RWPE1 (cell line): Measurements from ENCODE around the gene CMTR1.

Source experiments
- CTCF ChIA-PET: fragments of 350-600 bp; sonication (Branson Sonifier 250); formaldehyde crosslinking; extraction: SDS; loops from one replicate; lab custom pipeline; 2021; lab: Yijun Ruan, JAX
- POLR2A ChIA-PET: fragments of 400-600 bp; formaldehyde crosslinking; extraction: SDS; loops from one replicate; lab custom pipeline; 2020; ENCODE audit warnings: antibody characterized with exemption; ENCODE audit not compliant: low non-redundant PET; lab: Yijun Ruan, JAX
- DNase-seq: peaks from one replicate; pipeline ENCODE4 v3.0.0; 2012; ENCODE audit warnings: low spot score
- H3K27ac ChIP-seq: fragments of 450-650 bp; 2 replicates; pipeline ENCODE4 v1.5.1; 2017
- TF ChIP-seq, protein P1 (sequence below): fragments of 450-650 bp; conservative IDR thresholded peaks from 2 replicates; pipeline ENCODE4 v1.5.1; 2017; ENCODE audit warnings: low read depth, mild to moderate bottlenecking

CMTR1 gene

GRCh38 chr6:37492991-37493660, 60.1 kb downstream of the CMTR1 start:
- DNase-seq: no peak
- TF ChIP-seq, protein P1, sequence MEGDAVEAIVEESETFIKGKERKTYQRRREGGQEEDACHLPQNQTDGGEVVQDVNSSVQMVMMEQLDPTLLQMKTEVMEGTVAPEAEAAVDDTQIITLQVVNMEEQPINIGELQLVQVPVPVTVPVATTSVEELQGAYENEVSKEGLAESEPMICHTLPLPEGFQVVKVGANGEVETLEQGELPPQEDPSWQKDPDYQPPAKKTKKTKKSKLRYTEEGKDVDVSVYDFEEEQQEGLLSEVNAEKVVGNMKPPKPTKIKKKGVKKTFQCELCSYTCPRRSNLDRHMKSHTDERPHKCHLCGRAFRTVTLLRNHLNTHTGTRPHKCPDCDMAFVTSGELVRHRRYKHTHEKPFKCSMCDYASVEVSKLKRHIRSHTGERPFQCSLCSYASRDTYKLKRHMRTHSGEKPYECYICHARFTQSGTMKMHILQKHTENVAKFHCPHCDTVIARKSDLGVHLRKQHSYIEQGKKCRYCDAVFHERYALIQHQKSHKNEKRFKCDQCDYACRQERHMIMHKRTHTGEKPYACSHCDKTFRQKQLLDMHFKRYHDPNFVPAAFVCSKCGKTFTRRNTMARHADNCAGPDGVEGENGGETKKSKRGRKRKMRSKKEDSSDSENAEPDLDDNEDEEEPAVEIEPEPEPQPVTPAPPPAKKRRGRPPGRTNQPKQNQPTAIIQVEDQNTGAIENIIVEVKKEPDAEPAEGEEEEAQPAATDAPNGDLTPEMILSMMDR: no peak
- ChIA-PET CTCF (interaction anchor here (1.0 kb wide), 1 partner anchor 199 kb away, joined by 4 read pairs; no protein-coding TSS in a partner anchor), POLR2A (no interaction called here)
- no peak overlapping the region for H3K27ac ChIP-seq

DNA sequence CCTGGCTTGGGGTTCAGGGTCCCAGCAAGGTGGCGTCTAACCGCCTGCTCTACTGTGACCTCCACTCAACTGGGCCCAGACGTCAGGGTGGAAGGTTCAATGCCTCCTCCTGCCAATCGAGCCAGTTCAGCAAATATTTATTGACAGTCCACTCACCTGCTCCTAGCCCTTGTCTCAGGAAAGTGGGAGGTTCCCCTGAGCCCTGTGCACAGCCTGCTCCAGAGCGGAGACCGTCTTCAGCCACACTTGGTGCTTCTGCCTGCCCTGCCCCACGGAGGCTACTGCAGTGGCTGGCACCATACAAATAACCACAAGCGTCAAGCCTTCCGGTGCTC, 60.6 kb downstream of the CMTR1 start:
- no peak for DNase-seq
- TF ChIP-seq, protein P1: no peak
- ChIA-PET CTCF (no interaction called here), POLR2A (no interaction called here)
- no peak overlapping the region for H3K27ac ChIP-seq

- no peak for DNase-seq
- ChIA-PET CTCF (interaction anchor here (0.6 to 0.7 kb wide), 4 partner anchors 21 to 60 kb away, joined by 3 read pairs; no protein-coding TSS in a partner anchor), POLR2A (no interaction called here)
- H3K27ac ChIP-seq: no peak overlapping the region
- TF ChIP-seq, protein P1: no peak
These were observed 62.4 kb downstream of the CMTR1 start for GRCh38 chr6:37495244-37495934.

DNA sequence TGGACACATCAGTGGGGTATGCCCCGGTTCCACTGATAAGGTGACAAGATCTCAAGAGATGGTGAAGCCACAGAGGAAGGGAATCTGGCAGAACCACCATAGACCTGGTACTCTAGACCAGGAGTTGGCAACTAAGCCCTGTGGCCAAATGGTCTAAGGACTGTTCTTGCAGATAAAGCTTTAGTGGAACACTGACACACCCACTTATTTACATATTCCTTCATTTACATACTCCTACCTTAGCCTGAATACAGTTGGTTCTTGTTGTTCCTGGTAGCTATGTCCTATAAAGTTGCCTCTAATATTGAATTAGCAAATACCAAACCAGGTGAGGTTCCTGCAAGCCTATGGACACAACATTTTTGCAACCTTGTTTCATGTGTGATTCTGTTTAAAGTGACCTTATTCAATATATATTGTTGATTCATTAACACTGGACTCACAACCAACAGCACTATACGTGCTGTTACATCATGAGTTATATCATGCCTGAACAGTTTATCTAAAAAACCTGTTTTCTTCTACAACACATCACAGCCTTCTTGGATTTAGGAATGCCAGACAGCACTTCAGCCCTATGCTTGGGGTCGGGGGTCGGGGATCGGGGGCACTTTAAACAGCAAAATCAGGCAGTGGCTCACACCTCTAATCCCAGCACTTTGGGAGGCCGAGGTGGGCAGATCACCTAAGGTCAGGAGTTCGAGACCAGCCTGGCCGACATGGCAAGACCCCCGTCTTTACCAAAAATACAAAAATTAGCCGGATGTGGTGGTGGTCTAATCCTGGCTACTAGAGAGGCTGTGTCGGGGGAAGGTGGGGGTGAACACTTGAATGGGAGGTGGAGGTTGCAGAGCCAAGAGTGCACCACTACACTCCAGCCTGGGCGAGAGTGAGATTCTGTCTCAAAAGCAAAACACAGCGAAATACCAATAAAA, 64.2 kb downstream of the CMTR1 start:
- POLR2A ChIA-PET: no interaction called here

DNA sequence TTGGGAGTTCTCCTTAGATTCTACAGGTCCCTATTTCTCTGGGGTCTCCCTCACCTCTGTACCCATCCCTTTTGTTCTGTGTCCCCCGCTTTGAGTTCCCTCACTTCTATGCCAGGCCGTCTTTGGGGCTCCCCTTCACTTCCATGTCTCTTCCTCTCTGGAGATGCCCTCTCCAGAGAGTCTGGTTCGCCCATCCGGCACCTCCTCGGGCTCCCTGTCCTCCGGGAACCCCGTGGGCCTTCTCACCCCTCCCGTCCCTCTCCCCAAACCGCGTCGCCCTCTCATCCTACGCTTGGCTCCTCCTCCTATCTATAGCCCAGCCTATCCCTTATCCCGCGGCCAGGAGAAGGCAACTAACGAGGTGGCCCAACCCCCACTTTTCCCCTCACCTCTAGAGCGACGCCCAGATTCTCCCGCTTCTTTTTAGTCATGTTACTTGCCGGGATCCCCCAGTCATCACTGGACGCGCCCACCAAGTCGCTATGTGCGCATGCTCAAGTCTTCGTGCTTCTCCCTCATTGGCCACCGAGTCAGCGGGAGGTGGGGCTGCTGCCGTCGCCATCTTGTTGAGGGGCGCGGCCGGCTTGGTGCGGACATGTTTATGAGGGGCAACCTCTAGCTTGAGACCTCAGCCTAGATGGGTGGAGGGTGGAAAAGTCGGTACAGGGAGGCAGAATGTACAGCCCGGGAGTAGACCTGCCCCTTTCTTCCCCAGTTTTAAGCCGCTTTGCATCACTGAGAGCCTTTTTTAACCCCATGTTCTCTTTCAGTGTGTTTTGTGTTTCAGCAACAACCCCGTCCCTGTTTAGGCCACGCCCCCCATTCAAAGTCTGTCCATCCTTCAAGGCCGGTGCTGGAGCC, 66.6 kb downstream of the CMTR1 start, which contains the start of gene CCDC167:
TSS of gene CCDC167 (minus strand) at position 461 of the 861 bp plus-strand sequence. CDS start at position 431, 30 bp downstream.
- DNase-seq: peak; percentile 97
- TF ChIP-seq, protein P1: no peak
- ChIA-PET CTCF (interaction anchor here (0.7 kb wide), 1 partner anchor 1976 kb away, joined by 3 read pairs; no protein-coding TSS in a partner anchor), POLR2A (no interaction called here)
- H3K27ac ChIP-seq: peak within 1 kb of the TSS; percentile 77

More for the DNA sequence above, 64.2 kb downstream of the CMTR1 start:
- no peak overlapping the region for H3K27ac ChIP-seq
- no peak for DNase-seq
- TF ChIP-seq, protein P1: no peak
- CTCF ChIA-PET: interaction anchor here (0.7 kb wide), 2 partner anchors 64 to 97 kb away, joined by 3 to 4 read pairs; no protein-coding TSS in a partner anchor
